Measurements from ENCODE around the gene SERPIND1.

DNA sequence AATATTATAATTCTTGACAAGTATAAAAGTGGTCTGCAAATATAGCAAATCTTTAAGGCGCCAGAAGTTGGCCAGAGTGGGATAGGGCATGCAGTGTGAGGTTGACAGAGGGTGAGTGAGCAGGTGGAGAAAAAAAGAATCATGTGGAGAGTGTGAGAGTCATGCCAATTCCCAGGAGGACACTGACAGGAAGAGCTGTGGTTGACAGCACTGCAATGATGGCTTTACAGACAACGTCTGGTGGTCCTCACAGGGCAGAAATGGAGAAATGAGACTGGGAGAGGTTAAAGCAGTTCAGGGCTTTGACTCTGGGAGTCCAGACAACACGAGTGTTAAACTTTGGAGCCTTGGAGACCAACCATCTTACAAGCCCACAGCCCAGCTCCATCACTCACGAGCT is 34.9 kb downstream of the SERPIND1 start:
- TF ChIP-seq CTCF (IDR thresholded peaks at IDR 0.05) (no peak), EZH2 (IDR thresholded peaks at IDR 0.05; ENCODE audit: borderline replicate concordance, insufficient read depth, low read depth, low read length, poor library complexity, severe bottlenecking) (no peak)
